NK-92 (cell line): Measurements from ENCODE around the gene POLA2.

Experiments used
- DNase-seq: peaks from one replicate; lab custom pipeline; 2025; ENCODE audit not compliant: unreplicated experiment; lab: John Stamatoyannopoulos, UW

The POLA2 gene

DNA sequence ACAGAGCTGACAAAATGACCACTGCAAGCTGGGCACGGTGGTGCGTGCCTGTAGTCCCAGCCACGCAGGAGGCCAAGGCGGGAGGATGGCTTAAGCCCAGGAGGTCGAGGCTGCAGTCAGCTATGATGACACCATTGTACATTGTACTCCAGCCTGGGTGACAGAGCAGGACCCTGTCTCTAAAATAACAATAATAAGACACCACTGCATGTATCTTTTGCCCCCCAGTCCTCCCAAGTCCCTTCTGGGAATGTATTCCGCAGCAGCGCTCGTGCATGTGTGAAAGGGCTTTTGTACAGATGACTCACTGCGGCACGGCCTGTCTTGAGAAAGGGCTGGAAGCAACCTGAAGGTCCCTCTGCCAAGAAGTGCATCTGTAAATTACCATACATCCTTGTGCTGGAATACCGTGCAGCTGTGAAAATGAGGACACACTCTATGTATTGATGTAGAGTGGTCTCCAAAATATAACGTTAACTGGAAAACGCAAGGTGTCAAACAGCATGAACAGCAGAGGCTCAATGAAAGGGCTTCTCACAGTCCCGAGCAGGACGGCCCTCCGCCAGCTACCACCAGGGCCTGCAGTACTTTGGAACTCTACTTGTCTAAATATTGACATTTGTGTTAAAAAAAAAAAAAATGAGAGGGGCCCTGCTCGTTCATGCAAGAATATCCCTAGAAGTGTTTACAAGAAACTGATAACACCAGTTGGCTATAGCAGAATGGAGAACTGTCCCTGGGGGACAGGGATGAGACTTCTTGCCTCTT, 43.9 kb downstream of the POLA2 start:
- DNase-seq, result no peak

DNA sequence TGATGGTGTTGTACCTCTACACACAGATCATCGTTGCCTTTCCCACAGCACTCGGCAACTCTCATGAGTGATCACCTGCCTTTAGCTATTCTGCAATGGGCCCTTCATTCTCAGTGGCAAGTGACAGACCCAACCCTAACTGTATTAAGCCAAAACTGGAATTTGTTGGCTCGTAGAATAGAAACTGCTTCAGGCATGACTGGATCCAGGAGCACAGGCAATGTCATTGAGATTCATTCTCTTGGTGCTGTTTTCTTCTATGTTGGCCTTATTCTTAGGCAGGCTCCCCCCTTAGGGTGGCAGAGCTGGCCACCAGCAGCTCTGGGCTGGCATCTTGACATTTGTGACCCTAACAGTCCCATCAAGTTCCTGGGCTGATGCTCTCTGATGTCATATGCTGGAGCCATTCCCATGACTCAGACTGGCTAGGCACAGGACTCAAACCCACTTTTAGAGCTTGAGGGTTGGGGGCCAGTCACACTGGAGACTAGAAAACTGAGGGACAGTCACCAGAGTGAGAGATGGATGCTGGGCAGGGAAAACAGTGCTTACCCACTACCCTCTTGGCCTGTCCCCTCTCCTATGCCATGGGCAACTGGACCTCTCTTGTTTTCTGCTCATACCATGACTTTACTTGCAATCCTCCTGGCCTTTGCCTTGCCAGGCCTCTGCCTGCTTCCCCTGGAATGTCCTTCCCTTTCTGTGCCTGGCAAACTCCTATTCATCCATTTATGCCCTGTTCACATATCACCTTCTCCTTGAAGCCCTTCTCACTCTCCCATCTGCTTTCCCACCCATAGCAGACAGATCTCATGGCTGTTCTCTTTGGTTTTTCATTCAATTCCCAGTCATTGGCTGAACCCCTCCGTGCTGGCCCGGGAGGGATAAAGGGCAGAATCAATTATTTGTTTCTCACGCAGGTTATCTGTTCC, 45.8 kb downstream of the POLA2 start:
- DNase-seq, result no peak

DNA sequence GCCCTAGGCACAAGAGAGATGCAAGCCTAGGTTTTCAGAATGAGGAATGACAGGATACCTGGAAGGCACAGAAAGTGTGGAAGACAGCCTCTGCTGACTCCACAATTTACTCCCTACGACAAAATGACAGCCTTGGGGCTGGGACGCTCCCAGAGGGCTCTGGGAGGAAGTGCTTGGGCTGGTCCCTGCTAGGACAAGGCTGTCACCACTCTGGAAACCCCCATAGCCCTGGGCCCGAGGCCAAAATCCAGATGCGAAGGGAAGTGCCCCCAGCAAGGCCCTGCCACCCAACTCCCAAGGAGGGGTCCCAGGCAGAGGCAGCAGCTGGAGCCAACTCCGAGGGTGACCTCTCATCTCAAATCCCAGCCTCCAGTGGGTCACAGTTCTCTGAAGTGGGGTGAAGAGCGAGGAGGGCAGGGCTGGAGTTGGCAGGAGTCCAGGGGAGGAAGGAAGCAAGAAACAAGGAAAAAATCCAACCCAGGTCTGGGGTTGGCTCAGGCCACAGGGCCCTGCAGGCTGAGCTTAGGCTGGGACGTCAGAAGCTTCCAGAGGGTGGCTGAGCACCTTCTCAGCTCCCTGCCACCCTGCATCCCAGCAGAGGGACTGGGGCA, 46.6 kb downstream of the POLA2 start:
- no peak for DNase-seq

DNA sequence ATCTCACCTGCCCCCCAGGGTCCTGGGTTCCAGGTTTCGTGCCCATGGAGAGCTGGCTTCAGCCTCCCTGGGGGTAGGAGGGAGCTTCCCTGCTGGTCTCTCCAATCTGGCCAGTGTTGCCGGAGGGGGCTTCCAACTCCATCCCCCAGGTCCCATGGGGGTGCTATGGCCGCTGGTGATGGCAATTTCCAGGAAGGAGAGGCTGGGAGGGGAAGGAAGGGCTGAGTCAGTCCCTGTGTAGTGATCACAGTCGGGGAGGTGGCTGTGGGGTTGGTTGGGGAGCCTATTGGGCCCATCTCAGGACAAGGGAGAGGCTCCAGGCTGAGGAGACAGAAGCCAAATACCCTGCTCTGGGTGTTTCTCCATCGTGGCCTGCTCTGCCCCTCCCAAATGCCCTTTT, 47.2 kb downstream of the POLA2 start:
- no peak for DNase-seq

DNA sequence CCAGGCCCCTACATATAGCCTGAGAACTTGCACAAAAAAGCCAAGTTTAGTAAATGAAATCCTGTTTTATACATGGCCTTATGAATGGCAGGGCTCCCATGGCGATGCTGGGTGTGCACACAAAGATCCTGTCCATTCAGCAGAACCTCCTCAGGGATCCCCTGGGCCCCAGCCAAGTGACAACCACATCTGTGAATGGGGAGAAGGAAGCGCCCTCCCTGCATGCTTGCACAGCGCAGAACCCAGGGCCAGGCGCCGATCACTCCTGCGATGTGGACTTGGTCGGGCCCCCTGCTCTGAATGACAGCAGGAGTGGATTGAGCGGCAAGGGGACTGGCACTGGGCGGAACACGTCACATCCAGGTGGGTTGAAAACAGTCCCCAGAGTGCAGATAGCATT, 48.5 kb downstream of the POLA2 start:
- DNase-seq, result no peak

DNA sequence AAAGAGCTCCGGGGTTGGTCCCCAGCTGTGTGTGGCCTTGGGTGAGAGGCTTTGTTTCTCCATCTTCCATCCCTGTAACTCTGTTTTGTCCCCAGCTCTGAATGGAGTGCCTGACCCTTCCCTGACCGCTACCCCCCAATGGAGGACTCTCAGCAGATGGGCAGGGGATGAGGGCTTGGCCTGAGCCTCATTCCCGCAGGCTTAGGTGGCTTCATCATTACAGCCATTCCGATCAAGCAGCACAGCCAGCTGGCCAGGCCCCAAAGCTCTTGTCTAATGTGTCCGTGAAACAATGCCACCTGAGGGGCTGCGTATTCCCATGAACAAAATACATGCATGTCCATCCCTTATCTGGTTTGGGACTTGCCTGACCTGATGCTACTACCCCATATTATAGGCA, 49.0 kb downstream of the POLA2 start:
- no peak for DNase-seq

DNA sequence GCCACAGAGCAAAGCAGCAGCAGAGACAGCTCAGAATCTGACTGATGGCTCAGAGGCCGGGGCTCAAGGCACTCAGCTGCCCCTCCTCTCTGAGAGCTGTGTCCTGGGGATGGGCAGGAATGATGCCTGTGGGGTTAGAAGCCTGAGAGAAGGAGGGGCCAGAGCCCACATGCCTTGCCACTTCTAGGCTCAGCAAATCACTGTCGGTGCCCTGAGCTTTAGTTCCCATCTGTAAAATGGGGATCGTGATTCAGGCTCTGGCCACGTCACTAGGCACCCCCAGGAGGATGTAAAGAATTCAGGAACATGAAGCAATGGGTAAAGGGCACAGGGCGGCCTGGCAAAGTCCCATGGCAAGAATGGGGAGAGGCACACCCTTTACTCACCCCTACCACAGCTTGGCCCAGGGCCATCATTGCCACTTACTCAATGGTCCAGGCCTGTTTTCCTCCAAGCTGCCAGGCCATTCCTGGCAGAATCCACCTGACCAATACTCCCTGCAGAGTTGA, 49.5 kb downstream of the POLA2 start:
- no peak for DNase-seq

DNA sequence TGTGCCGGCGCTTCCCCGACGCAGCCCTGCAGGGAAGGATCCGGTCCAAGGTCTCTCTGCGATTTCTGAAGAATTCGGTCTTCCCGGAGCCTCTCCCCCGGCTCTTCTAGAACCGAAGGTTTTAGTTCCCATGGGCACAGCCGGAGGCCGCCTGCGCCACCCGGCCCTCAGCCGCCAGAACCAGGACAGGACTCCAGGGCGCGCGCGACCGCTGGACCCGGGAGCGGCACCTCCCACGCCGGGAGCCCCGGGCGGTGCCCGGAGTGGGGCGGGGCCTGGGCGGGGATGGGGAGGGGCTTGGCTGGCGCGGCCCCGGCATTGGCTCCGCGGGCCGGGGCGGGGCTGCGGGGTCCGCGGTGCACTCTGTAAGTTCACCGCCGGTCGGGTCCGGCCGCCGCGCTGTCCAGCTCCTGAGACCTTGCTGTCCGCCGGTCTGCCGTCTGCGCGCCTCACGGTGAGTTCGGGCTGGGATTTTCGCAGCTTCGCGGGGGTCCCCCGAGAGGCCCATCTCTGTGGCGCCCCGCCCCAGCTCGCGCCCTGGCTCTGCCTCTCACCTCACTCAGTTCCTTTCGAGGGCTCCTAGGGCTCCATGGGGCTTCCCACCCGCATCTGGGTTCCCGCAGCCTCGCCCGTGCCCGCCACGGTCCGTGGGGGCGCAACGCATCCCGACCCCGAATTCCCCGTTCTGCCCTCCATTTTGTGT, 52.9 kb downstream of the POLA2 start, which contains the start of gene CDC42EP2:
CDC42EP2 (plus strand) TSS at position 366 of the 703 bp plus-strand sequence. CDS start 6,033 bp downstream, outside the sequence.
- no peak for DNase-seq

DNA sequence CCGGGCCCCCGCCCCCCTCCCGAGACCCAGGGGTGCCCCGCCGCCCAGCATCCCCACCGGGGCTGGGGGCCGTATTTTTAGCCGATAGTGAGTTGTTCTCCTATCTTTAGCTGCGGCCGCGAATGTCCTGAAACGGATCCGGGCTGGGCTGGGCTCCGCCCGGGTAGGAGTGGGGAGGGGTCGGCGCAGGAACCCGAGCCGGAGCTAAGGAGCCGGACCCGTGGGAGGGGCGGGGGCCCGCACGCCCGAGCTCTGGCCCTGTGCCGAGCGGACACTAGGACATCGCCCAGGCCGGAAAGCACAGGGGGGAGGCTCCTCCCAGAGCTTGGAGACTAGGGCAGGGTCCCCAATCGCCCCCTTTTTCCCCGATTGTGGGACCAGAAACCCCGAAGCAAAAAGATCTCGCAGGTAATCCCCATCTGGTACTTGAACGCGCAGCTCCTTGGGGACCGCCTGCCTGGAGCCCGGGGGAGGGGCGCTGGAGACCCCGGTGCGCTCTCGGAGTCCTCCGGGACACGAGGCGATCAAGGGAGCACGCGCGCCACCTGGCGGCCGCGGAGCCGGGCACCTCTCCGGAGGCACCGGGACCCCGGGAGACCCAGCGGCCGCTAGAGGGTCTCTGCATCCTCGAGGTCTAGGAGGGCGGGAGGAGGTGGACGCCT, 53.6 kb downstream of the POLA2 start:
- no peak for DNase-seq

DNA sequence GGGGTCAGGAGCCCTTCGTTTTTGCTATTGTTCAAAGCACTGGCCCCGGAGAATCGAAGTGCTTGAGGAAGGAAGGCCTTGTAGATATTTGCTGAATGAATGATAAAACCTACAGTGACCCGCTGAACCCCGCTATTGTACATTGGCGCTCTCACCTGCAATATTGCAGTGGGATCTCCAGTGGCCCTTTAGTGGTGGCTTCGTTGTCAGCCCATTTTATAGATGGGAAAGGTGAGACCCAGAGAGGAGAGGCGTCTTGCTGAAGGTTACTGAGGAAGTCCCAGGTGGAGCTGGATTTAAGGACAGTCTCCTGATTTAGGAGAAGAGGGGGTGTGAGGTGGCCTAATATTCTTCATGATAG, 54.1 kb downstream of the POLA2 start:
- no peak for DNase-seq

DNA sequence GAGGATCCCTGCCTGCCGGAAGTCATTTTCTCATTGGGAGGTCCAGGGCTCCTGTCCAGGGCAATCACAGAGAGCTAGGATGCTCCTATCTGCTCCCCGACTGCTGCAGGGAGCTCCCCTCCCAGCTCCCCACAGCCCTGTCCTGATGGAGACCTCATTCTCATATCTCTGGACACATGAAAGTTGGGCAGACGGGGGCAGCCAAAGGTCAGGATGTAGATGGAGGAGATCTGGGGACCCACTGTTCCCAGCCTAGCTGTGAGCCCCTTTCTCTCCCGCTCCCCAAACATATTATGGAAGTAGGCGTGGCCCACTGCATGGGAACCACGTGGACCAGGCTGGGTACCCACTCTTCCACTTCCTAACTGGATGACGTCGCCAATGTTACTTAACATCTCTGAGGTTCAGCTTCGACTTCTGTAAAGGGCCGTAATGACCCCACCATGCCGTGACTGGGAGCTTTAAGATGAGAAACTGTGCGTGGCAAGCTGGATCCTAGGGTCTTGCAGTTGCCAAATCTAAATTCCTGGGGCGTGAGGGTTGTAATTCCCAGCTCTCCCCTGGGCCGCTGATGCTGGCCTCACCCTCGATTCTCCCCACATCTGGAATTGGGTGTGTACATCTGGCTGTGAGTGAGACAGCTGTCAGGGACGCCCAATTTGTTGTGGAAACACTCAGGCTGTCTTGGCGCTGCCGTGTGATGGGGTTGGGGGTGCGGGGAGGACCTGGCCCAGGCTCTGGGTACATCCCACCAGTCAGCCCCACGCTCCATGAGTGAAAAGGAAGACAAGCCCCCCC, 54.7 kb downstream of the POLA2 start:
- no peak for DNase-seq

DNA sequence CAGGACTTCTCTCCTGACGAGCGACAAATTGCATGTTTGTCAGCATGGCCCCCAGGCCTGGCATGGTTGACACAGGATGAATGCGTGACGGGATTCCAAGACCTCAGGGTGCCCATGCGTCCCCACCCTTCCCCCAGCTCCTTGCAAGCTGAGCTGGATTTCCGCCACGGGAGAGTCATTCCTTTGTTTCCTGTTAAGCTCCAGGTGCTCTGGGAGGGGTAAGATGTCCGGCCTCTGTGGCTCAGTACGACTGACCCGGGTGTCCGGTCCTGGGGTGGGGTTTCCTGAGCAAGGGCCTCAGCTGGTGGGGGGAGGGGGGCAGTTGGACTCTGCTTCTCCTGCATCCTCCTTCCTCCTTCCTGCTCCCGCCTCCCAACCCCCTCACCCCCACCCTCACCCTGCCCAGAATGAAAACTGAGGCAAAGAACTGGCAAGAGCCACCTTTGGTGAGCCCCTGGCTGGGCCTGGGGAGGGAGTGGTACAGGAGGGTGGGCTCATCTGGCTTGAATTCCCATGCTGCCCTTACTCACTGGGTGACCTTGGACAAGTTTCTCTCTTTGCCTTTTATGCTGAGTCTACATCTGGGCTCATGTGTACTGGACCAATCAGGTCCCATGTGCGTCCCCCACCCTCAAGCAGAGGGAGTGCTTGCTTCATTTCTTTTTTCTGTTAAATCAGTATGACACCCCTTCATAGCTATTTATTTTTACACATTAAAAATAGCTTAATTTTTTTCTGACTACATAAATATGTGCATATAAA, 55.4 kb downstream of the POLA2 start:
- no peak for DNase-seq

DNA sequence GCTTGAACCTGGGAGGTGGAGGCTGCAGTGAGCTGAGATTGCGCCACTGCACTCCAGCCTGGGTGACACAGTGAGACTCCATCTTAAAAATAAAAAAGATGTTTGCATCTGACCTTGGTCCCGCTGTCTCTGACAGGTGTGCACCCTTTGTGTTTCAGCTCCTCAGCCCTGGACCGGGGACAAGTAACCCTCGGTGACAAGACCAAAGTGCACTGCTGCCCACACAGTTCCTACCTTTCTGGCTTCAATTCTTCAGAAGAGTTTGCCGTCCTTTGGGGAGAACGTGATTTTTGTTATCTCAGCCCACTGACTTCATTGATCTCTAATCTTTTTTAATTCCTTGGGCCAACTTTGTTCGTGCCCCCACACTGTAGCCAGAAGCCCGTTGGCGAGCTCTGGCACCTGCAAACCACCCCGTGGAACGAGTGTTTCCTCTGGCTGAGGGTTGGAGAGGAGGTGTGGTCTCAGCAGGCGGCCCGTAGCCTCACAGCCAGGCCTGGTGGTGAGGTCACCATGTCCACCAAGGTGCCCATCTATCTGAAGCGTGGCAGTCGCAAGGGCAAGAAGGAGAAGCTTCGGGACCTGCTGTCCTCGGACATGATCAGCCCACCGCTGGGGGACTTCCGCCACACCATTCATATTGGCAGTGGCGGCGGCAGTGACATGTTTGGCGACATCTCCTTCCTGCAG, 58.8 kb downstream of the POLA2 start:
- DNase-seq, result no peak

DNA sequence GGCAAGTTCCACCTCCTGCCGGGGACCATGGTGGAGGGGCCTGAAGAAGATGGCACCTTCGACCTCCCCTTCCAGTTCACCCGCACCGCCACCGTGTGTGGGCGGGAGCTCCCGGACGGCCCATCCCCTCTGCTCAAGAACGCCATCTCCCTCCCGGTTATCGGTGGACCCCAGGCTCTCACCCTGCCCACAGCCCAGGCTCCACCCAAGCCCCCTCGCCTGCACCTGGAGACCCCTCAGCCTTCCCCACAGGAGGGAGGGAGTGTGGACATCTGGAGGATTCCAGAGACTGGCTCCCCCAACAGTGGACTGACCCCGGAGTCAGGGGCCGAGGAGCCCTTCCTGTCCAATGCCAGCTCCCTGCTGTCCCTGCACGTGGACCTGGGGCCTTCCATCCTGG, 59.3 kb downstream of the POLA2 start:
- no peak for DNase-seq

DNA sequence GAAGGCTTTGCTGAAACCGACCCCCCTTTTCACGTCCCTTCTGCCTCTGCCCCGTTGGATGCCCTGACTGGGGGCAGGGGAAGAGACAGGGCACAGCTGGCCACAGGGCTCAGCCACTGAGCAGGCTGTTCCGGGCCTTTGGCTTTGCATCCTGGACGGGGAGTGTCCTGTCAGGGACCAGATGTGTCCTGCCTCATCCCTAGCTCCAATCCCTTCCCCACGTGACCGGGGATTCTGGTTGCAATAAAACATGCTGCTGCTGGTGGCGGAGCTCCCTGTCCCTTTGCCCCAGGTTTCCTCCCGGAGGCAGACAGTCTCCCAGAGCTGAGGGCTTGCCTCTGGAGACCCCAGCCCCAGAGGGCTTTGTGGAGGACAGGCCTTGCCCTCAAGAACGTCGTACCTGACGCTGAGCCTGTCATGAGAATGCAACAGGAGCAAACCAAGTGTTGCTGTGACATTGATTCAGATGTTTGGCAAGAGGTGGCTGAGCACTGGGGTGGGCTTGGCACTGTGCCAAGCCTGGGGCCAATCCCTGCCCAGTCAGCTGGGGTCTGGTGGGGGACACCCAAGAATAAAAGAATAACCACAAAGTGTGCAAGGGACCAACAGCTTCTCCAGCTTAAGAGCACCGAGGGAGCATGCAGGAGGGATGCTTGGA, 60.2 kb downstream of the POLA2 start:
- DNase-seq, result no peak

DNA sequence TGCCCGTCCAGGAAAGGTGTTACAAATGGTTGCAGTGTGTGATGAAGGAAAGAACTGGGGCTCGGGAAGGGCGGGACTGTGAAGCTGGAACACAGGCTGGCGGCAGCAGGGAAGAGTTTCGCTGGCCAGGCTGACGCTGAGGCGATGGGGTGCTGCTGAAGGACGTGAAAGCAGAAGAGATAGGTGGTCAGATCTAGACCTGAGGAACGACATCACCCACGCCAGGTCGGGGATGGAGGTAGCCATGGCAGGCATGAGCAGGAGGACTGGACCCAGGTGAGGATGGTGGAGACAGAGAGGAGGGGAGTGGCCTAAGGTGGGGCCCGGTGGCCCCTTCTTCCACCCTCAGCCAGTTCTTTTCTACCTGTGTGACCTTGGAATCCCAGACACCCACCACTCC, 62.1 kb downstream of the POLA2 start:
- no peak for DNase-seq

DNA sequence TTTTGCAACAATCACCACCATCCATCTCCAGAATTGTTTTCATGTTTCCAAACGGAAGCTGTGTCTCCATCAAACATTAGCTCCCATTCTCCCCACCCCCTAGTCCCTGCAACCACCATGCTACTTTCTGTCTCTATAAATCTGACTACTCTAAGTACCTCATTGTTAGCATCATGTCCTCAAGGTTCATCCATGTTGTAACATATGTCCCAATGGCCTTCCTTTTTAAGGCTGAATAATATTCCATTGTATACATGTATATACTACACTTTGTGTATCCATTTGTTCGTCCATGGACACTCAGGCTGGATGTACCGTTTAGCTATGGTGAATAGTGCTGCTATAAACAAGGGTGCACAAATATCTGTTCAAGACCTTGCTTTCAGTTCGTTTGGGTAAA, 63.7 kb downstream of the POLA2 start:
- no peak for DNase-seq

DNA sequence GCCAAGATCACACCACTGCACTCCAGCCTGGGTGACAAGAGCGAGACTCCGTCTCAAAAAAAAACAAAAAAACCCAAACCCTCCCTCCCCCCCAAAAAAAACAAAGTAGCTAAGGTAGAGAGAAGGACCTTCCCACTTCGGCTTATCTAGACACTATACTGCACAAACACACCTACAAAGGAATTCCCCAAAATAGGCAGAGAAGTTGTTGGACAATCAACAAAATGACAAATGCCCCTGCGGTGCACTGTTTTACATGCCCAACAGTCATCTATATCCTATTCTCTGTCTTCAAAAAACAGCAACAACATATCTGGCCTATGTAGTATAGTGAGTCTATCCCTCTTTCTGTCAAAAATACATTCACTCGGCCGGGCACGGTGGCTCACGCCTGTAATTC, 65.3 kb downstream of the POLA2 start:
- no peak for DNase-seq
